Activated CD8-positive, alpha-beta T cell treated with anti-CD3 and anti-CD28 coated beads for 36 hours (primary cell): Measurements from ENCODE around the gene ANKRD63. TPM values are rescaled to one million over a fixed set of nuclear protein-coding genes. Genes with fewer than 3 reads are reported as not detected.

ENCODE experiments used
- ATAC-seq: fragments of 200-7000 bp; cut with Tn5 transposase; one replicate; pipeline ENCODE4 v1.10.0; 2021; ENCODE audit warnings: mild to moderate bottlenecking, moderate library complexity
- CTCF ChIA-PET: fragments of 350-600 bp; sonication (Branson Sonifier 250); formaldehyde crosslinking; loops from one replicate; lab custom pipeline; 2021; ENCODE audit warnings: antibody characterized with exemption; lab: Charles Lee
- POLR2A ChIA-PET: fragments of 350-600 bp; sonication (Branson Sonifier 250); formaldehyde crosslinking; loops from one replicate; lab custom pipeline; 2021; ENCODE audit warnings: antibody characterized with exemption; lab: Charles Lee
- DNase-seq: peaks from one replicate; pipeline ENCODE4 v3.0.0-alpha.2; 2020
- H3K27ac Mint-ChIP-seq: one replicate; pipeline ENCODE4 v1.8.0; 2021; ENCODE audit warnings: mild to moderate bottlenecking, mixed read lengths
- H3K27me3 Mint-ChIP-seq: one replicate; pipeline ENCODE4 v1.8.0; 2021; ENCODE audit warnings: mixed read lengths
- H3K36me3 Mint-ChIP-seq: one replicate; pipeline ENCODE4 v1.8.0; 2021; ENCODE audit warnings: low read depth, mixed read lengths
- H3K4me1 Mint-ChIP-seq: one replicate; pipeline ENCODE4 v1.8.0; 2021; ENCODE audit warnings: low read depth, mixed read lengths
- H3K4me3 Mint-ChIP-seq: one replicate; pipeline ENCODE4 v1.8.0; 2021; ENCODE audit warnings: mild to moderate bottlenecking, moderate library complexity, mixed read lengths
- H3K9me3 Mint-ChIP-seq: one replicate; pipeline ENCODE4 v1.8.0; 2021; ENCODE audit warnings: mixed read lengths
- CTCF ChIP-seq: fragments of 200-600 bp; IDR thresholded peaks from one replicate; pipeline ENCODE4 v1.8.0; 2022; ENCODE audit warnings: antibody characterized with exemption, mild to moderate bottlenecking
- intact Hi-C: fragments of 100-400 bp; cut with micrococcal nuclease; formaldehyde crosslinking; loops from one replicate; pipeline ENCODE4 v1.10.0; 2022
- total RNA-seq, 2 experiments: library from RNA; stranded (reverse); gene quantifications; one replicate each; pipeline ENCODE4 v1.2.3, GENCODE V29; 2021

Gene ANKRD63
- total RNA-seq, 2 experiments from 2014 or later, result not detected

GRCh38 chr15:40250771-40251483 is 31.9 kb downstream of the ANKRD63 start:
- ATAC-seq (no peak), DNase-seq (no peak)
- Mint-ChIP-seq H3K36me3 (no peaks in the 10 kb centered on the region), H3K4me3 (no peak overlapping the region), H3K9me3 (no peaks in the 10 kb centered on the region), H3K27me3 (peaks cover 36% of the 10 kb centered on the region), H3K4me1 (peaks cover 3% of the 10 kb centered on the region), H3K27ac (no peak overlapping the region)
- POLR2A ChIA-PET, result interaction anchor here (1.1 kb wide), 1 partner anchor 10 kb away, joined by 3 read pairs; no protein-coding TSS in a partner anchor
- intact Hi-C loops, result no loop called here
- no peak for TF ChIP-seq CTCF
- CTCF ChIA-PET, result interaction anchor here (0.8 to 7.5 kb wide), 4 partner anchors 22 to 205 kb away, joined by 3 to 42 read pairs (median 3); no protein-coding TSS in a partner anchor

GRCh38 chr15:40250304-40250656 is 32.6 kb downstream of the ANKRD63 start:
- Mint-ChIP-seq H3K27me3 (peaks cover 34% of the 10 kb centered on the region), H3K27ac (no peak overlapping the region), H3K36me3 (no peaks in the 10 kb centered on the region), H3K4me1 (peaks cover 3% of the 10 kb centered on the region), H3K4me3 (no peak overlapping the region), H3K9me3 (no peaks in the 10 kb centered on the region)
- intact Hi-C loops, result no loop called here
- no peak for ATAC-seq
- no peak for TF ChIP-seq CTCF
- CTCF ChIA-PET, result interaction anchor here (0.8 to 7.5 kb wide), 3 partner anchors 22 to 59 kb away, joined by 3 to 42 read pairs (median 3); no protein-coding TSS in a partner anchor
- POLR2A ChIA-PET, result interaction anchor here (1.1 kb wide), 1 partner anchor 11 kb away, joined by 3 read pairs; no protein-coding TSS in a partner anchor
- no peak for DNase-seq

- POLR2A ChIA-PET, result no interaction called here
- H3K9me3 Mint-ChIP-seq, result no peaks in the 10 kb centered on the region
- intact Hi-C loops, result no loop called here
- no peak for DNase-seq
- no peak overlapping the region for H3K27ac Mint-ChIP-seq
- H3K36me3 Mint-ChIP-seq, result no peaks in the 10 kb centered on the region
- CTCF ChIA-PET, result interaction anchor here (0.7 to 7.5 kb wide), 4 partner anchors 12 to 88 kb away, joined by 3 to 42 read pairs (median 3); no protein-coding TSS in a partner anchor
- H3K4me3 Mint-ChIP-seq, result no peak overlapping the region
- peaks cover 29% of the 10 kb centered on the region for H3K27me3 Mint-ChIP-seq
- peaks cover 3% of the 10 kb centered on the region for H3K4me1 Mint-ChIP-seq
- ATAC-seq, result no peak
- TF ChIP-seq CTCF, result no peak
Observed at GRCh38 chr15:40249477-40250303, 33.2 kb downstream of the ANKRD63 start.

- ChIA-PET POLR2A (interaction anchor here (1.0 kb wide), 1 partner anchor 9 kb away, joined by 3 read pairs; the partner anchor contains the start of gene PAK6), CTCF (interaction anchor here (0.8 to 1.4 kb wide), 3 partner anchors 31 to 268 kb away, joined by 3 to 6 read pairs (median 3); no protein-coding TSS in a partner anchor)
- Mint-ChIP-seq H3K9me3 (no peaks in the 10 kb centered on the region), H3K27ac (no peak overlapping the region), H3K4me1 (no peaks in the 10 kb centered on the region), H3K27me3 (peaks cover 16% of the 10 kb centered on the region), H3K4me3 (no peak overlapping the region), H3K36me3 (no peaks in the 10 kb centered on the region)
- no peak for DNase-seq
- intact Hi-C loops, result no loop called here
- TF ChIP-seq CTCF, result no peak
- no peak for ATAC-seq
Observed at GRCh38 chr15:40248006-40248783, 34.7 kb downstream of the ANKRD63 start.
